OCI-LY7 (cell line): Measurements from ENCODE around the gene TNFAIP8L1. TPM values are rescaled to one million over a fixed set of nuclear protein-coding genes. Genes with fewer than 3 reads are reported as not detected.

Experiments
- BruUV-seq: library from RNA; stranded (reverse); fragments of 400-500 nt; replicated peaks from 2 replicates; lab custom pipeline; 2021; lab: Mats Ljungman, UMichigan
- CTCF ChIA-PET: fragments of 300-600 bp; sonication (Branson Sonifier 250); formaldehyde crosslinking; loops from one replicate; lab custom pipeline; 2022; ENCODE audit warnings: antibody characterized with exemption; ENCODE audit not compliant: unreplicated experiment; lab: Charles Lee
- POLR2A ChIA-PET: fragments of 300-600 bp; sonication (Branson Sonifier 250); formaldehyde crosslinking; loops from one replicate; lab custom pipeline; 2022; ENCODE audit warnings: antibody characterized with exemption; lab: Charles Lee
- DNase-seq: peaks from one replicate; pipeline ENCODE4 v3.0.0-alpha.2; 2015; ENCODE audit warnings: low spot score
- H2AFZ ChIP-seq: fragments of 200-600 bp; sonication (generic), shearing (Covaris generic); 2 replicates; pipeline ENCODE4 v1.6.1; 2014; ENCODE audit warnings: mild to moderate bottlenecking, antibody characterized with exemption, low read length, moderate library complexity
- H3K27ac ChIP-seq: fragments of 200-600 bp; sonication (generic); 2 replicates; pipeline ENCODE4 v1.5.1; 2014; ENCODE audit warnings: mixed run types, low read depth, mild to moderate bottlenecking, moderate library complexity, low read length, inconsistent platforms; ENCODE audit not compliant: poor library complexity, severe bottlenecking
- H3K36me3 ChIP-seq: fragments of 200-600 bp; sonication (generic); 2 replicates; pipeline ENCODE4 v1.6.1; 2014; ENCODE audit warnings: mild to moderate bottlenecking, antibody characterized with exemption, low read length, moderate library complexity, mixed read lengths; ENCODE audit not compliant: insufficient read depth
- H3K4me1 ChIP-seq: fragments of 200-600 bp; sonication (generic); 2 replicates; pipeline ENCODE4 v1.5.1; 2014; ENCODE audit warnings: mild to moderate bottlenecking, low read length; ENCODE audit not compliant: insufficient read depth, poor library complexity, severe bottlenecking
- H3K4me2 ChIP-seq: fragments of 200-600 bp; sonication (generic); 2 replicates; pipeline ENCODE4 v1.6.1; 2014; ENCODE audit warnings: mild to moderate bottlenecking, low read length
- H3K4me3 ChIP-seq: fragments of 200-600 bp; sonication (generic); 2 replicates; pipeline ENCODE4 v1.5.1; 2014; ENCODE audit warnings: mild to moderate bottlenecking, low read depth, low read length; ENCODE audit not compliant: poor library complexity, severe bottlenecking
- H3K79me2 ChIP-seq: fragments of 200-600 bp; sonication (generic); 2 replicates; pipeline ENCODE4 v1.6.1; 2016; ENCODE audit warnings: low read depth, mild to moderate bottlenecking, low read length, moderate library complexity, mixed read lengths; ENCODE audit not compliant: insufficient read depth
- H3K9me2 ChIP-seq: fragments of 200-600 bp; sonication (generic); 2 replicates; pipeline ENCODE4 v1.6.1; 2016; ENCODE audit warnings: mild to moderate bottlenecking, low read length, mixed read lengths; ENCODE audit not compliant: insufficient read depth
- H3K9me3 ChIP-seq: fragments of 200-600 bp; sonication (generic); 2 replicates; pipeline ENCODE4 v1.6.1; 2014; ENCODE audit warnings: mild to moderate bottlenecking, mixed run types, low read length, mixed read lengths
- H4K20me1 ChIP-seq: fragments of 200-600 bp; sonication (generic); 2 replicates; pipeline ENCODE4 v1.6.1; 2014; ENCODE audit warnings: mild to moderate bottlenecking, antibody characterized with exemption, low read length, moderate library complexity, mixed read lengths; ENCODE audit not compliant: insufficient read depth
- CTCF ChIP-seq: fragments of 200-600 bp; sonication (generic); conservative IDR thresholded peaks from 2 replicates; pipeline ENCODE4 v1.5.1; 2014; ENCODE audit warnings: mild to moderate bottlenecking, antibody characterized with exemption, low read length, moderate library complexity, mixed read lengths
- EZH2phosphoT487 ChIP-seq: fragments of 200-600 bp; sonication (generic); IDR thresholded peaks from 2 replicates; pipeline ENCODE4 v1.6.1; 2018; ENCODE audit warnings: low read depth, borderline replicate concordance, mild to moderate bottlenecking, mixed run types, antibody characterized with exemption, low read length, moderate library complexity, mixed read lengths
- intact Hi-C: fragments of 100-400 bp; cut with micrococcal nuclease; formaldehyde crosslinking; loops from one replicate; pipeline ENCODE4 v1.10.0; 2022; ENCODE audit not compliant: unreplicated experiment
- total RNA-seq, 2 experiments: library from RNA; depleted of rRNA in 1 of 2; stranded (reverse); fragments of >200 nt in 1 of 2; shearing (Covaris generic) in 1 of 2; gene quantifications; 2 replicates each; pipeline ENCODE4 v1.2.3, GENCODE V29; 2014 to 2022

TNFAIP8L1 gene
- total RNA-seq, 2 experiments from 2014 or later, result 9.0 to 22.7 TPM

GRCh38 chr19:4653793-4654436 is 14.6 kb downstream of the TNFAIP8L1 start:
- H3K4me2 ChIP-seq, result peak overlapping the region; percentile 19; the same call in 1 of the 2 replicates
- intact Hi-C loops, result no loop called here
- no peaks in the 10 kb centered on the region for H3K79me2 ChIP-seq
- no peaks in the 10 kb centered on the region for H3K9me2 ChIP-seq
- H3K4me3 ChIP-seq, result no peak overlapping the region
- DNase-seq, result no peak
- peaks cover 63% of the 10 kb centered on the region for H3K36me3 ChIP-seq
- H3K9me3 ChIP-seq, result no peaks in the 10 kb centered on the region
- H3K4me1 ChIP-seq, result peaks cover 10% of the 10 kb centered on the region
- CTCF ChIA-PET, result no interaction called here
- H3K27ac ChIP-seq, result peak overlapping the region; percentile 42
- no peaks in the 10 kb centered on the region for H4K20me1 ChIP-seq
- POLR2A ChIA-PET, result interaction anchor here (0.7 kb wide), 2 partner anchors 58 to 171 kb away, joined by 3 to 5 read pairs; no protein-coding TSS in a partner anchor
- H2AFZ ChIP-seq, result no peak overlapping the region
- TF ChIP-seq EZH2phosphoT487 (no peak), CTCF (no peak)
- BruUV-seq, result no TSS peak

- Histone ChIP-seq H3K36me3 (peaks cover 60% of the 10 kb centered on the region), H3K4me3 (no peak overlapping the region), H4K20me1 (no peaks in the 10 kb centered on the region), H3K27ac (peak overlapping the region; percentile 42), H2AFZ (no peak overlapping the region), H3K4me1 (peaks cover 10% of the 10 kb centered on the region), H3K4me2 (peak overlapping the region; percentile 19; the same call in 1 of the 2 replicates), H3K79me2 (no peaks in the 10 kb centered on the region), H3K9me2 (no peaks in the 10 kb centered on the region), H3K9me3 (no peaks in the 10 kb centered on the region)
- BruUV-seq, result TSS peak; percentile 62
- CTCF ChIA-PET, result no interaction called here
- intact Hi-C loops, result no loop called here
- DNase-seq, result peak; percentile 19
- TF ChIP-seq EZH2phosphoT487 (no peak), CTCF (0 out of 2 replicates have a peak, but pooled peaks have one; percentile 24)
- POLR2A ChIA-PET, result interaction anchor here (0.7 kb wide), 1 partner anchor 172 kb away, joined by 3 read pairs; no protein-coding TSS in a partner anchor
Measured at GRCh38 chr19:4654437-4655361, 15.4 kb downstream of the TNFAIP8L1 start.
